C4-2B (cell line): ENCODE results near the gene GPSM3.

Experiments used
- CTCF ChIP-seq: fragments of 450-650 bp; conservative IDR thresholded peaks from 2 replicates; pipeline ENCODE4 v1.5.1; 2017; ENCODE audit warnings: mild to moderate bottlenecking
- ZFX ChIP-seq: fragments of 450-650 bp; IDR thresholded peaks from 2 replicates; pipeline ENCODE4 v1.6.1; 2017

GRCh38 chr6:32152769-32153563 lies 39.5 kb downstream of the GPSM3 start:
- TF ChIP-seq CTCF (no peak), ZFX (no peak)
